ENCODE data around the gene BEND6. TPM values are rescaled to one million over a fixed set of nuclear protein-coding genes. Genes with fewer than 3 reads are reported as not detected.

The BEND6 gene
- polyA plus RNA-seq, 1 of the 3 experiments (the other 2 are of a cell fraction): 6.9 TPM

DNA sequence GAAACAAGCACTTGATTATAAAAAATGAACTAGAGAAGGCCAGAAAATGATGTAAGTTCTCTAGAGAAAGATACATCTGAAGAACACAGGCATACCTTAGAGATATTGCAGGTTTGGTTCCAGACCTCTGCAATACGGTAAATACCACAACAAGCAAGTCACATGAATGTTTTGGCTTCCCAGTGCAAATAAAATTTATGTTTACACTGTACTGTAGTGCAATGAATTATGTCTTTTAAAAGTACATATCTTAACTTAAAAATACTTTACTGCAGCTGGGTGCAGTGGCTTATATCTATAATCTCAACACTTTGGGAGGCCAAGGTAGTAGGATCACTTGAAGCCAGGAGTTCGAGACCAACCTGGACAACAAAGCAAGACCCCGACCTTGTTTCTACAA is 80.6 kb downstream of the BEND6 start (continued):
- TF ChIP-seq, protein P1, sequence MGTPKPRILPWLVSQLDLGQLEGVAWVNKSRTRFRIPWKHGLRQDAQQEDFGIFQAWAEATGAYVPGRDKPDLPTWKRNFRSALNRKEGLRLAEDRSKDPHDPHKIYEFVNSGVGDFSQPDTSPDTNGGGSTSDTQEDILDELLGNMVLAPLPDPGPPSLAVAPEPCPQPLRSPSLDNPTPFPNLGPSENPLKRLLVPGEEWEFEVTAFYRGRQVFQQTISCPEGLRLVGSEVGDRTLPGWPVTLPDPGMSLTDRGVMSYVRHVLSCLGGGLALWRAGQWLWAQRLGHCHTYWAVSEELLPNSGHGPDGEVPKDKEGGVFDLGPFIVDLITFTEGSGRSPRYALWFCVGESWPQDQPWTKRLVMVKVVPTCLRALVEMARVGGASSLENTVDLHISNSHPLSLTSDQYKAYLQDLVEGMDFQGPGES (IDR thresholded peaks at IDR 0.05; ENCODE audit: low read depth, low read length): no peak
- TF ChIP-seq CHD2 (IDR thresholded peaks at IDR 0.05; ENCODE audit: low read length, partially characterized antibody): no peak
- no peak for TF ChIP-seq RCOR1 (IDR thresholded peaks at IDR 0.05; ENCODE audit: low read length)
- TF ChIP-seq FOXM1 (IDR thresholded peaks at IDR 0.05; ENCODE audit: low read depth): no peak
- TF ChIP-seq RFX5 (IDR thresholded peaks at IDR 0.05; ENCODE audit: low read length): no peak
- TF ChIP-seq, protein P2, sequence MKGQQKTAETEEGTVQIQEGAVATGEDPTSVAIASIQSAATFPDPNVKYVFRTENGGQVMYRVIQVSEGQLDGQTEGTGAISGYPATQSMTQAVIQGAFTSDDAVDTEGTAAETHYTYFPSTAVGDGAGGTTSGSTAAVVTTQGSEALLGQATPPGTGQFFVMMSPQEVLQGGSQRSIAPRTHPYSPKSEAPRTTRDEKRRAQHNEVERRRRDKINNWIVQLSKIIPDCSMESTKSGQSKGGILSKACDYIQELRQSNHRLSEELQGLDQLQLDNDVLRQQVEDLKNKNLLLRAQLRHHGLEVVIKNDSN (IDR thresholded peaks at IDR 0.05; ENCODE audit: borderline replicate concordance, low read depth): no peak
- no peak for TF ChIP-seq MXI1 (IDR thresholded peaks at IDR 0.05; ENCODE audit: low read depth, low read length)
- no peak for TF ChIP-seq FOXJ3 (CRISPR knock-in tag; IDR thresholded peaks at IDR 0.05)
- no peak for TF ChIP-seq TCF12 (IDR thresholded peaks at IDR 0.05)

DNA sequence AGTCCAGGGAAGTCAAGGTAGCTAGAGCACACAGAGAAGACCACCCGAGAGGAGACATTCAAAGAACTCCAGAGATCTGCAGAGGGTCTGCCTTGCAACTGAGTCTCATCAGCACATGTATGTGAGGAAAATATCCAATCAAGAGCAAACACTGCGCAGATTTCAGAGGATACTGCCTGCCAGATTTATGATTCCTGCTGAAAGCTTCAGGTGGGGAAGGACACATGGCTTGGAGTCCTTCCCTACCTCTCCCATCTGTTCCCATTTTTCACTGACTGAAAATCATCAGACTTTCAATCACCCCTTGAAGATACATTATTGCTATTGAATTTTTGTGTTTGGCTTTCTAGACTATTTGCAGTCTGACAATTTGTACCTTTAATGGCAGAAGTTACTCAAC is 84.0 kb downstream of the BEND6 start:
- H3K27me3 ChIP-seq (ENCODE audit: insufficient read depth): no peaks in the 10 kb centered on the region
- ChIA-PET CTCF (interaction anchor here (1.2 to 2.3 kb wide), 3 partner anchors 18 to 136 kb away, joined by 3 to 7 read pairs (median 4); no protein-coding TSS in a partner anchor), POLR2A (no interaction called here)
- H3K4me3 ChIP-seq (ENCODE audit: low read depth in 2 of 2, low read length in 1 of 2): no peak overlapping the region
- H3K27ac ChIP-seq (ENCODE audit: low read depth in 2 of 2, low read length in 1 of 2): no peak overlapping the region
- no peaks in the 10 kb centered on the region for H3K36me3 ChIP-seq (replicated peaks in 1 of 2; ENCODE audit: control insufficient read depth in 1 of 2, insufficient read depth in 2 of 2, low read length in 1 of 2)
- TF ChIP-seq RAD21 (IDR thresholded peaks at IDR 0.05; ENCODE audit: low read length): no peak
- TF ChIP-seq, protein P3, sequence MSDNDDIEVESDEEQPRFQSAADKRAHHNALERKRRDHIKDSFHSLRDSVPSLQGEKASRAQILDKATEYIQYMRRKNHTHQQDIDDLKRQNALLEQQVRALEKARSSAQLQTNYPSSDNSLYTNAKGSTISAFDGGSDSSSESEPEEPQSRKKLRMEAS (IDR thresholded peaks at IDR 0.05; ENCODE audit: low read depth): no peak
- TF ChIP-seq NFIC (IDR thresholded peaks at IDR 0.05; ENCODE audit: borderline replicate concordance): no peak
- TF ChIP-seq MXI1 (IDR thresholded peaks at IDR 0.05; ENCODE audit: low read depth, low read length): no peak
- no peak for TF ChIP-seq FOSL2 (IDR thresholded peaks at IDR 0.05; ENCODE audit: borderline replicate concordance, low read depth)
- TF ChIP-seq GABPA (IDR thresholded peaks at IDR 0.05; ENCODE audit: low read depth): no peak
- TF ChIP-seq SIN3A (IDR thresholded peaks at IDR 0.05; ENCODE audit: borderline replicate concordance, low read depth, low read length): no peak
- TF ChIP-seq, protein P1 (IDR thresholded peaks at IDR 0.05; ENCODE audit: low read depth, low read length): no peak
- TF ChIP-seq NRF1 (IDR thresholded peaks at IDR 0.05; ENCODE audit: low read depth, low read length): no peak
- TF ChIP-seq ELF1 (IDR thresholded peaks at IDR 0.05): no peak
- TF ChIP-seq TCF12 (IDR thresholded peaks at IDR 0.05): no peak
- TF ChIP-seq, protein P4, sequence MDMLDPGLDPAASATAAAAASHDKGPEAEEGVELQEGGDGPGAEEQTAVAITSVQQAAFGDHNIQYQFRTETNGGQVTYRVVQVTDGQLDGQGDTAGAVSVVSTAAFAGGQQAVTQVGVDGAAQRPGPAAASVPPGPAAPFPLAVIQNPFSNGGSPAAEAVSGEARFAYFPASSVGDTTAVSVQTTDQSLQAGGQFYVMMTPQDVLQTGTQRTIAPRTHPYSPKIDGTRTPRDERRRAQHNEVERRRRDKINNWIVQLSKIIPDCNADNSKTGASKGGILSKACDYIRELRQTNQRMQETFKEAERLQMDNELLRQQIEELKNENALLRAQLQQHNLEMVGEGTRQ (IDR thresholded peaks at IDR 0.05; ENCODE audit: borderline replicate concordance, low read depth, low read length): no peak
- TF ChIP-seq, protein P2 (IDR thresholded peaks at IDR 0.05; ENCODE audit: borderline replicate concordance, low read depth): no peak
- no peak for TF ChIP-seq YY1 (IDR thresholded peaks at IDR 0.05; ENCODE audit: low read depth)
- TF ChIP-seq, protein P5, sequence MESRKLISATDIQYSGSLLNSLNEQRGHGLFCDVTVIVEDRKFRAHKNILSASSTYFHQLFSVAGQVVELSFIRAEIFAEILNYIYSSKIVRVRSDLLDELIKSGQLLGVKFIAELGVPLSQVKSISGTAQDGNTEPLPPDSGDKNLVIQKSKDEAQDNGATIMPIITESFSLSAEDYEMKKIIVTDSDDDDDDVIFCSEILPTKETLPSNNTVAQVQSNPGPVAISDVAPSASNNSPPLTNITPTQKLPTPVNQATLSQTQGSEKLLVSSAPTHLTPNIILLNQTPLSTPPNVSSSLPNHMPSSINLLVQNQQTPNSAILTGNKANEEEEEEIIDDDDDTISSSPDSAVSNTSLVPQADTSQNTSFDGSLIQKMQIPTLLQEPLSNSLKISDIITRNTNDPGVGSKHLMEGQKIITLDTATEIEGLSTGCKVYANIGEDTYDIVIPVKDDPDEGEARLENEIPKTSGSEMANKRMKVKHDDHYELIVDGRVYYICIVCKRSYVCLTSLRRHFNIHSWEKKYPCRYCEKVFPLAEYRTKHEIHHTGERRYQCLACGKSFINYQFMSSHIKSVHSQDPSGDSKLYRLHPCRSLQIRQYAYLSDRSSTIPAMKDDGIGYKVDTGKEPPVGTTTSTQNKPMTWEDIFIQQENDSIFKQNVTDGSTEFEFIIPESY (IDR thresholded peaks at IDR 0.05; ENCODE audit: borderline replicate concordance, low read depth): no peak
- TF ChIP-seq FOXM1 (IDR thresholded peaks at IDR 0.05; ENCODE audit: low read depth): no peak
- no peak for TF ChIP-seq JUND (IDR thresholded peaks at IDR 0.05)
- TF ChIP-seq, protein P6, sequence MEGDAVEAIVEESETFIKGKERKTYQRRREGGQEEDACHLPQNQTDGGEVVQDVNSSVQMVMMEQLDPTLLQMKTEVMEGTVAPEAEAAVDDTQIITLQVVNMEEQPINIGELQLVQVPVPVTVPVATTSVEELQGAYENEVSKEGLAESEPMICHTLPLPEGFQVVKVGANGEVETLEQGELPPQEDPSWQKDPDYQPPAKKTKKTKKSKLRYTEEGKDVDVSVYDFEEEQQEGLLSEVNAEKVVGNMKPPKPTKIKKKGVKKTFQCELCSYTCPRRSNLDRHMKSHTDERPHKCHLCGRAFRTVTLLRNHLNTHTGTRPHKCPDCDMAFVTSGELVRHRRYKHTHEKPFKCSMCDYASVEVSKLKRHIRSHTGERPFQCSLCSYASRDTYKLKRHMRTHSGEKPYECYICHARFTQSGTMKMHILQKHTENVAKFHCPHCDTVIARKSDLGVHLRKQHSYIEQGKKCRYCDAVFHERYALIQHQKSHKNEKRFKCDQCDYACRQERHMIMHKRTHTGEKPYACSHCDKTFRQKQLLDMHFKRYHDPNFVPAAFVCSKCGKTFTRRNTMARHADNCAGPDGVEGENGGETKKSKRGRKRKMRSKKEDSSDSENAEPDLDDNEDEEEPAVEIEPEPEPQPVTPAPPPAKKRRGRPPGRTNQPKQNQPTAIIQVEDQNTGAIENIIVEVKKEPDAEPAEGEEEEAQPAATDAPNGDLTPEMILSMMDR (IDR thresholded peaks at IDR 0.05): no peak
- TF ChIP-seq RCOR1 (IDR thresholded peaks at IDR 0.05; ENCODE audit: low read length): no peak
- no peak overlapping the region for H3K4me2 ChIP-seq
- H3K9me3 ChIP-seq: no peaks in the 10 kb centered on the region; the same call in 1 of the 2 replicates
- no peak overlapping the region for H2AFZ ChIP-seq (ENCODE audit: low read depth)
- H3K9ac ChIP-seq: no peak overlapping the region
- H3F3A ChIP-seq (replicated peaks; ENCODE audit: insufficient read depth): no peaks in the 10 kb centered on the region
- no peaks in the 10 kb centered on the region for H3K79me2 ChIP-seq (ENCODE audit: insufficient read depth)
- H4K20me1 ChIP-seq (ENCODE audit: insufficient read depth): no peaks in the 10 kb centered on the region
- no peaks in the 10 kb centered on the region for H3K4me1 ChIP-seq (ENCODE audit: control insufficient read depth in 1 of 2, insufficient read depth in 2 of 2, low read depth in 1 of 2, low read length in 1 of 2)
- DNase-seq: no peak
- 66% methylated on average over 2 of the region's 2 CpGs for WGBS (ENCODE audit: low lambda C conversion rate)
- no peaks in the 10 kb centered on the region for H3K9me2 ChIP-seq
